Osteocyte (in vitro differentiated cells): Measurements from ENCODE around the gene INTS7. TPM values are rescaled to one million over a fixed set of nuclear protein-coding genes. Genes with fewer than 3 reads are reported as not detected.

Source experiments
- DNase-seq: peaks from one replicate; pipeline ENCODE4 v3.0.0; 2021; ENCODE audit warnings: mixed read lengths; ENCODE audit not compliant: unreplicated experiment; ENCODE audit errors: extremely low spot score
- H3K27ac Mint-ChIP-seq: one replicate; pipeline ENCODE4 v1.8.0; 2021; ENCODE audit warnings: mild to moderate bottlenecking, mixed read lengths; ENCODE audit not compliant: unreplicated experiment
- H3K27me3 Mint-ChIP-seq: one replicate; pipeline ENCODE4 v1.8.0; 2021; ENCODE audit warnings: mixed read lengths; ENCODE audit not compliant: unreplicated experiment
- H3K36me3 Mint-ChIP-seq: one replicate; pipeline ENCODE4 v1.8.0; 2021; ENCODE audit warnings: mixed read lengths; ENCODE audit not compliant: unreplicated experiment
- H3K4me1 Mint-ChIP-seq: one replicate; pipeline ENCODE4 v1.8.0; 2021; ENCODE audit warnings: mixed read lengths; ENCODE audit not compliant: unreplicated experiment
- H3K4me3 Mint-ChIP-seq: one replicate; pipeline ENCODE4 v1.8.0; 2021; ENCODE audit warnings: mild to moderate bottlenecking, moderate library complexity, mixed read lengths; ENCODE audit not compliant: unreplicated experiment
- H3K9me3 Mint-ChIP-seq: one replicate; pipeline ENCODE4 v1.8.0; 2021; ENCODE audit warnings: mixed read lengths; ENCODE audit not compliant: unreplicated experiment
- CTCF ChIP-seq: fragments of 200-600 bp; sonication (generic); IDR thresholded peaks from 2 replicates; pipeline ENCODE4 v1.5.0; 2021; ENCODE audit warnings: antibody characterized with exemption, mild to moderate bottlenecking, moderate library complexity
- total RNA-seq: library from RNA; stranded (reverse); gene quantifications from 2 replicates; pipeline ENCODE4 v1.2.1, GENCODE V29; 2021

INTS7 gene
- total RNA-seq, 1 donor from 2014 or later = 18.4 TPM

DNA sequence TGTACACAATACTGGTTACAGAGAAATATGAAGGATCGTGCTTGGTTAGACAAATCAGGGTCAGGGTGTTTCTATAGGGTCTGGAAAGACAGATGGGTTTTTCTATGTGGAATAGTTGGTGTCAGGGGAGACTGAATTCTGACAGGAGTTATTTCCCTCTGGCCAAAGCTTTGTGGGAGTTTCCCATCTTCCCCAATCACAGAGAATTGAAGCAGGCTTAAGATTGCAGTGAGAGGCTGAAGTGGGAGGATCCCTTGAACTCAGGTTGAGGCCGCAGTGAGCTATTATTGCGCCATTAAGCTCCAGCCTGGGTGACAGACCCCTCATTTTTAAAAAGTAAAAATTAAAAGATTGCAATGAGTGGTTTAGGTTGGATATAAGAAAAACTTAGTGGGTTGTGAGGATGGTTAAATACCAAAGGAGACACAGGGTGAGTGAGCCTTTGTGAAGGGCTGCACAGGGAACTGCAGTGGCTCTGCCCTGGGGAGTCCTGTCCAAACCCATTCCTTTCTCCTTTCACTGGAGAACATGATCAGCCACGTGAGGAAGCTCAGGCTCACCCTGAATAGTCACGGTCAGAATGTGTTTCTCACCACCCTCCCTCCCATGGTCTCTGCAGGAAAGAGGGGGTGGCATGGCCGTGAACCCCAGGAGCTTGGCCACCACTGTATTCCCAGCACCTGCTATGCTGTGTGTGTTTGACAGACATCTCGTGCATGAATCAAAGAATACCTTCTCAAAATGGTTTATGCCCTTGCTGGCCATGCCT, 101.2 kb downstream of the INTS7 start:
- no peaks in the 10 kb centered on the region for H3K9me3 Mint-ChIP-seq
- no peak for DNase-seq
- H3K27ac Mint-ChIP-seq = no peak overlapping the region
- H3K4me3 Mint-ChIP-seq = no peak overlapping the region
- no peak for TF ChIP-seq CTCF
- H3K4me1 Mint-ChIP-seq = peaks cover 8% of the 10 kb centered on the region
- H3K27me3 Mint-ChIP-seq = no peaks in the 10 kb centered on the region
- no peaks in the 10 kb centered on the region for H3K36me3 Mint-ChIP-seq

- Mint-ChIP-seq H3K36me3 (no peaks in the 10 kb centered on the region), H3K27me3 (no peaks in the 10 kb centered on the region), H3K9me3 (no peaks in the 10 kb centered on the region), H3K4me3 (no peak overlapping the region), H3K27ac (no peak overlapping the region), H3K4me1 (peaks cover 10% of the 10 kb centered on the region)
- TF ChIP-seq CTCF = no peak
- no peak for DNase-seq
These were observed 102.5 kb downstream of the INTS7 start for GRCh38 chr1:211932933-211933254.

- H3K4me3 Mint-ChIP-seq = no peak overlapping the region
- no peak overlapping the region for H3K27ac Mint-ChIP-seq
- no peak for DNase-seq
These were observed 103.0 kb downstream of the INTS7 start for GRCh38 chr1:211932231-211932932.

DNA sequence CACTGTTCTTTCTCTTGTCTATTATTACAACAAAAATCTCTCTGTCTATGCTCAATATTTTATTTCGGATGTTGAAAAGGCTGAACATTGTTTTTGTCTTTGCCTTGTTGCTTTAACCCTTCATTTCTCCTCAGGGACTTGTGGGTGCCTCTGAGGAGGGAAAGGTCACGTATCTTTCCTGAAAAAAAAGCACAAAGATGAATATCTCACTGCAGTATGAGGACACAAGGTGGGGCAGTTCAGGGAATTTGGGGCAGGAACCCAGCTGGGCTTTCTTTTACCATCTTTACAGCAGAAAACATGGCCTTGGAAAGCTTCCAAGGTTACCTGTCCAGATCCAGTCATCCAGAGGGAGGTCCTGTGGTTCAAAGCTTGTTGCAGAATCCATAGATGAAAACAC, 105.7 kb downstream of the INTS7 start:
- no peak for TF ChIP-seq CTCF
- no peaks in the 10 kb centered on the region for H3K27me3 Mint-ChIP-seq
- no peak for DNase-seq
- no peaks in the 10 kb centered on the region for H3K36me3 Mint-ChIP-seq
- no peaks in the 10 kb centered on the region for H3K9me3 Mint-ChIP-seq
- H3K27ac Mint-ChIP-seq = no peak overlapping the region
- no peak overlapping the region for H3K4me3 Mint-ChIP-seq
- peaks cover 10% of the 10 kb centered on the region for H3K4me1 Mint-ChIP-seq

More at GRCh38 chr1:211932231-211932932, 103.0 kb downstream of the INTS7 start:
- no peak for TF ChIP-seq CTCF
- Mint-ChIP-seq H3K4me1 (peaks cover 10% of the 10 kb centered on the region), H3K27me3 (no peaks in the 10 kb centered on the region), H3K9me3 (no peaks in the 10 kb centered on the region), H3K36me3 (no peaks in the 10 kb centered on the region)

GRCh38 chr1:211928993-211929637, 106.2 kb downstream of the INTS7 start:
- Mint-ChIP-seq H3K27me3 (no peaks in the 10 kb centered on the region), H3K9me3 (no peaks in the 10 kb centered on the region), H3K27ac (no peak overlapping the region), H3K36me3 (no peaks in the 10 kb centered on the region), H3K4me3 (no peak overlapping the region), H3K4me1 (peaks cover 10% of the 10 kb centered on the region)
- TF ChIP-seq CTCF = no peak
- DNase-seq = no peak
